Stimulated activated CD4-positive, alpha-beta T cell treated with anti-CD3 and anti-CD28 coated beads, TNF-alpha, amount 100 ng/mL, for 24 hours (primary cell): ENCODE data around the gene DGKI.
"Not testable (repeated sequence)": the region's sequence is repeated elsewhere in the genome, so short reads cannot be mapped to it uniquely, and the experiment has no call there.

ENCODE experiments used
- DNase-seq, 3 experiments: peaks; one replicate each; pipeline ENCODE4 v3.0.0-alpha.2; 2020; ENCODE audit warnings: low read depth in 3 of 3

The DGKI gene

DNA sequence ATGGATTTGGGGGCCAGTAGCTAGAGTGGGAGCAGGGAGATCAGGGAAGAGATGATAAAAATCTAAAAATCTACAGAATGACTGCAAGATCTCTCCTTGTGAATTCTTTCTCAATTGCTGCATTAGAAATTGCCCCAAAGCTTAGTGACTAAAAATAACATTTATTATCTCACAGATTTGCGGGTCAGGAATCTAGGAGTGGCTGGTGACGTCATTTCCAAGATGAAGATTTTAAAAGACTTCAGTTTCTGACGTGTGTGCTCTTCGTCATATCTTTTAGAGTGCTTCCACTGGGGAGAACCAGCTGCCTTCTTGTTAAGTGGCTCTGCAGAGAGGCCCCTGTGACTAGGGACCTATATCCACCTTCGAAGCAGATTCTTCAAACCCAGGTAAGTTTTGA, 112.6 kb downstream of the DGKI start:
- no peak for DNase-seq

DNA sequence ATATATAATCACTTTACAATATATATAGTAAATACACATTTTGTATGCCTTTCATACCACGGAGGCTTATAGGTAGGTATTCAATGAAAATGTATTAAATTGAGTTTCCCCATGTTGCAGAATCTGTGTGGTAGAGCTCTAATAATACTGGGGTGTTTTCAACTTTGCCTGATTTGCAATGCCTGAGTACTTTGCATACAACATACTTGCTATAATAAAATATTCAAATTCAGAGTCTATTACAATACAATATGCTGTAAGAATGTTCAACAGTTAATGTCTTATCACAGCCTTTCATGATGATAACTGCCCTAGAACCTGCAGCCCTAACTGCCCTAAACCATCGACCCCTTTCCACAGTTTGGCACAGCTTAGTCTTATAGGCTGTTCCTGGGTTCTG, 114.6 kb downstream of the DGKI start:
- no peak for DNase-seq

DNA sequence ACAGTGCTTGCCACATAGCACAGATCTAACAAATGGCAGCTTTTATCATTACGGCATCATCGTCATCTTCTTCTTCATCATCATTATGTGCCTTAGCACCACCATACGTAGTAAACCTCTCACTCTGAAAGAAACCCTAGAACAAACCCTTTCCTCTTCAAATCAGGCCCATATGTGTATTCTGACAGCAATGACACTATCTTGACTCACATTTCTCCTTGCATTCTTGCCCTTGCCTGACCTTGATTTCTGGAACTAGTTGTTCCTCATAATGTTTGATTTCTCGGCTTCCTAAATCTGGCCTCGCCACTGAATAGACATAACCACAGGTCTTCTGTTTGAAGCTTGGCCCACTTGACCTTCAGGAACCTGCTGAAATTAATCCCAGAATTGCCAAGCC, 115.3 kb downstream of the DGKI start:
- DNase-seq: no peak

DNA sequence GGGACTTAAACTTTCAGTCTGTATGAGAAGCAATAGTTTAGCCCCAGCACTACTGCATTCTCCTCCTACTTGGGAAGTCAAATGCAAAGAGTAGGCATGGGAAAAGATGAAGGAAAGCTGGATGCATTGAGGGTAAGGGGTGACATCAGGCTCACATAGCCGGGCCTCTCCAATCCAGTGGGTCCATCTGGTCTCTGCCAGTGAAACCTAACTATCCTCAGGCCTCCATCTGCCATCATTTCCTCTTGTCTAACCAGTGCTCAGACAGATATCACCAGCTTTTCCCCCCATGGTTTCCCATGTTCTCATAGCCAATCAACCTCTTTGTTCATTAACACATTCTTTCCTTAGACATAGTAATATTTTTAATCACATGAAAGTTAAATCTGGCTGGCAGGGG, 118.3 kb downstream of the DGKI start:
- no peak for DNase-seq

DNA sequence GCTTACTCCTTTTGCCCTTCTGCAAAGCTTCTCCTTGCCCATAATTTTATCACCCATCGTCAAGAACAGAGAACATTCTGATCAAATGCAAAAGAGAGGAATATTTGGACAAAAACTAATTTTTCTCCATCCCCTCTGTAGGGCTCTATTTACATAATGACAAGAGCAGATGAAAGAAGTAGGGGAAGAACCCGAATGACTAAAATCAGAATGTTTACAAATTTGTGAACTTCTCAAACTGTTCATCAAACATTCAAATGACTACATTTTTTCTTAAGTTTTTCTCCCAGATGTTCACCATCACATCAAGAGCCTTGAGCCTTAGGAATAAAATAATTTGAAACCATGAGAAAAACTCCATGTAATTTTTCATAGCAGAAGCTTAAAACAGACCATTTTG, 119.4 kb downstream of the DGKI start:
- no peak for DNase-seq

DNA sequence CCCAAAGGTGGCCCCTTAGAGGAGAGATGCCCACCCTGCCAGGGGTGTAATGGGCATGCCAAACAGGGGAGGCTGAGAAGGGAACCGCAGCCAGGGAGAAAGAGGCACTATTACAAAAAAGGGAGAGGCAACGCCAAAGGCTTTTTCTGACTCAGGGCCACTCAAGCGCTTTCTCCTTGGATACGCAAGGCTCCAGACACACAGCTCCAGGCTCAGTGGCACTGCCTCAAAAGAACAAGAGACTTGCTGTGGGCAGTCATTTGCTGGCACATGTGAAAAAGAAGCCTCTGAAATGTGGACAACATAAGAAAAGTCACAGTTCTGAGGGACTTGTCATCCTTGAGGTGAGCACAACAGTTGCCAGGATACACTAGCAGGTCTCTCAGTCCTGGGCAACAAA, 128.4 kb downstream of the DGKI start:
- no peak for DNase-seq

DNA sequence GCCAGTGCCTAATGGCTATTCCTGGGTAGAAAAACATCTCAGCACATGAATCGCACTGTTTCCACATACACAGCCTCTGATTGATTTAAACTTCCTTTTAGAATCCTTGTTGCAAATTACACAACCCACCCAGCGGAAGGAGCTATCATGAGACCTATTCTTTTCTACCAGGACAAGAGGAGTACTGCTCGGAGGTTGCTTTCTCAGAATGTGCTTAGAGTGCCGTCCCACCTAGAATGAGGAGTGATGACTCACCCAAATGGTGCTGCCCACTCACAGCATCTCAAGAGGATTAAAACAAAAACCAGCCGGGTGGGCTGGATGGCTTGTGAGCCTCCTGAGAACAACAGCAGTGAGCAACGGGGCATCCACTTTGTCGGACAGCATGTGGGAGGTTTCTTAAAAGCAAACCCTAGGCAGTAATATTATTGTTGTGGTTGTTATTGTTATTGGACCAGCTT, 128.9 kb downstream of the DGKI start:
- DNase-seq: no peak

DNA sequence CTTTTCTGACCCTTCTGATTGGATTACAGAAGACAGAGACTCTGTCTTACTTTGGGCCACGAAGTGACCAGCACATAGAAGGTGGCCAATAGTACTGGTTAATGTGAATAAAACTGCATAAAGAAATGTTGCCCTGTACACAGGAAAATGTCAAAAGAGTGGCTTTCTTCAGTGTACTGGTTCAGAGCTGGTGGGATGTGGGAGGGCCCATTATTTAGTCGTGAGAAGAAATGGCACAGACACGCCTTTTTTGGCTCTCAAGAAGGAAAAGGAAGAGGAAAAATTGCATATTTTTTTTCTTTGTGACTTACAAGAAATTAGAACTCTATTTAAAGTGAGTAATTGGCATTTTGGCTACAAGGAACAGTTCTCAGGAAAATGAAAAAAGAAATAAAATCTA, 129.7 kb downstream of the DGKI start:
- DNase-seq: no peak

DNA sequence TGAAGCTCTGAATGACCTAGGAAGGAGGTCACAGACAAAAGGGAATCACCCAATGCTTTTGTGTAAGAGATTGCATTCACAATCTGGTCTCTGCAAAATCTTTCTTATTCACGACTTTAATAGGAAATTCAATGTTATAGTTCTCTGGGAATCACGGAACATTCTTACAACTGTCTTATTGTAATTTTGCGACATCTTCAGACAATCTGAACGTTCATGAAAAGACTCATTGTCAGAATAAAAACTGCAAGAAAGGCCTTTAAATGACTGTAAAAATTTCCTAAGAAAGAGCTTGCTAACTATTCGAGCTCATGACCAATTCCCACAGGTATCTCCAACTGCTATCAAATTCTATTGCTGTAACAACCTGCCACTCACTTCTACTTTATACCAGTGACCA, 130.7 kb downstream of the DGKI start:
- no peak for DNase-seq

DNA sequence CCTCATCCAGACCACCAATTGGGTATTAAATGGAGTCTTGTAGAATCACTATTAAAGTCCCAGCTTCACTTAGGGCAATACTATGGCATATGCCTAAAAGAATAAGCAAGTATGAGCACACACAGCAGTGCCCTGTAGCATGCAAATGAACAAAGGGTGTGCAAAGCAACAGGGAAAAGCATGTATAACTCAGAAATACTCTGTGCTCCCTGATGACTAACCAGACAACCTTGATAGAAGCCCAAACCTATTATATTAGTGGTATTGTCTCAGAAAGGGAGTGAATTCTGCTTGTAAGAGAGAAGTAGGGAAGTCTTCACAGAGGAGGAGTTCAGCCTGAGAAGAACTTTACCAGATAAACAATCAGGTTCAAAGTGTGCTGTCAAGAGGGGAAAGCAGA, 131.2 kb downstream of the DGKI start:
- DNase-seq: no peak

DNA sequence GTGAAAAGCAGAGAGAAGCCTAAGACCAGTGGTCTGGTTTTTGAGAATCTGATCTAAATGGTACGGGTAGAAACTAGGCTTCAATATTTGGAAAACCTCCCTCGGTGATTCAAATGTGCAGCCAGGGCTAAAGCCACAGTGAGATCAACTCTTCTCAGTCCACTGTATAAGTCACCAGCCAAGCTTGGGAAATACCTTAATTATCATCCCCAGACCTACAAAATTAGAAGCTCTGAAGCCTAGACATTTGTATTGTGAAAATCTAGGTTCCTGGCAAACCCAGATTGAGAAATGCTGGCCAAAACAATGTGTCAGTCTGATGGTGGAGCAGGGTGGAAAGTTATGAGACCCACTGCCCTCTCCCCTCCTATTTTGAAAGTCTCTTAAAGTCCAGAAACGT, 131.7 kb downstream of the DGKI start:
- no peak for DNase-seq

DNA sequence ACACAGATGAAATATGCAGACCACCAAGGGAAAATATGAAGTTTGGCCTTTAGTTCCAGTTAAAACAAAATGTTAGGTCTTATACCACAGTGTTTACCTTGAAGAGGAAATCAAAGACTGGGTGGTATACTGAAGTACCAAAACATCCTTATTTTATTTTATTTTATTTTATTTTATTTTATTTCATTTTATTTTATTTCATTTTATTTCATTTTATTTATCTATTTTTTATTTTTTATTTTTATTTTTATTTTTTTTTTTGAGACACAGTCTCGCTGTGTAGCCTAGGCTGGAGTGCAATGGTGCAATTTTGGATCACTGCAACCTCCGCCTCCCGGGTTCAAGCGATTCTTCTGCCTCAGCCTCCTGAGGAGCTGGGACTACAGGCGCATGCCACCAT, 140.4 kb downstream of the DGKI start:
- DNase-seq: not testable (repeated sequence)

DNA sequence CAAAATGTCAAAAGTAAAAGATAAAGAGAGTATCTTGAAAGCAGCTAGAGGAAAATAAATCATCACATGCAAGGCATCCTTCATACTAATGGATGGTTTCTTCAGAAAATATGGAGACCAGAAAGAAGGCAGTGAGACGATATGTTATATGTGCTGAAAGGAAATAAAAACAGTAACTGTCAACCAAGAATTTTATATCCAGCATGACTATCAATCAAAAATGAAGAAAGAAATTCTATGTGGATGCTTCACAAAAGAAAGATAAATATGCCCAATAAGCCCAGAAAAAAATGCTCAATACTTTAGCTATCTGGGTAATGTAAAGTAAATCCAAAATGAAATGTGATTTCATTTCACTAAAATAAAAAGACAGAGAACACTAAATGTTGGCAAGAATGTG, 142.1 kb downstream of the DGKI start:
- no peak for DNase-seq

DNA sequence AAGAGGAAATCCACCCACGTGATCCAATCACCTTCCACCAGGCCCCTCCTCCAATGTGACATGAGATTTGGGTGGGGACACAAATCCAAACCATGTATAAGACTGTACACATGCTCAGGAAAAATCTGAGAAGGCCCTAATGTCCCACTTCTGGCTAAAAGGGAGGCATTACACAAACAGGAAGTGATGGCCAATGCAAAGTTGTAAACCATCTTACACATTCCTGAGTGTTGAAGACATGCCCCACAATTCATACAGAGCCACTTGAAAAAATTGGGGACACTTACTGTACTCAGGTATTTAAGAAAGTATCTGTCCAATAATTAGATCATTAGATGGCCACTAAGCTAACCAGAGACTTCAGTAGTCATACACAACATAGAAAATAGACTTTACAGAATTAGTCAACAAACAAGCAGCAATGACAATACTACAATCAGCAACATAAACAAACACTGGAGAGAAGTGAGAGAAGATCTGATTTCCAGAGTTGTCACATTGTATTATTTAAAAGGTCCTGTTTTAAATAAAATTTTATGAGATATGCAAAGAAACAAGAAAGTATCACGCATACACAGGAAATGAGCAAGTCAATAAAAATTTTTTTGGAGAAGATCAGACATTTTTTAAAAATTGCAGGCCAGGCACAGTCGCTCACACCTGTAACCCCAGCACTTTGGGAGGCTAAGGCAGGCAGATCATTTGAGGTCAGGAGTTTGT, 143.3 kb downstream of the DGKI start:
- no peak for DNase-seq

DNA sequence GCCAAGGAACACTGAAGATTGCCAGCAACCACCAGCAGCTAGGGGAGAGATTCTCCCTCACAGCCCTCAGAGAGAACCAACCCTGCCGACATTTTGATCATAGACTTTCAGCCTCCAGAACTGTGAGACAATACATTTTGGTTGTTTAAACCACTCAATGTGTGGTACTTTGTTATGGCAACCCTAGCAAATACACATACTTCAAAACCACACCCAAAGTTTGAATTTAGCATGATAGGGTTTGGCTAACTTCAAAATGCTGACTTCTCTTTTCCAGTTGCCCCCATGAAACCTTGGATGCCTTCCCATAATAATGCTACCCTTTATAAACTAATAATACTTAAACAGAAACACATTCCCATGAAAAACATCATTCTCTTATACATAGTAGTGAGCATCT, 149.8 kb downstream of the DGKI start:
- no peak for DNase-seq

DNA sequence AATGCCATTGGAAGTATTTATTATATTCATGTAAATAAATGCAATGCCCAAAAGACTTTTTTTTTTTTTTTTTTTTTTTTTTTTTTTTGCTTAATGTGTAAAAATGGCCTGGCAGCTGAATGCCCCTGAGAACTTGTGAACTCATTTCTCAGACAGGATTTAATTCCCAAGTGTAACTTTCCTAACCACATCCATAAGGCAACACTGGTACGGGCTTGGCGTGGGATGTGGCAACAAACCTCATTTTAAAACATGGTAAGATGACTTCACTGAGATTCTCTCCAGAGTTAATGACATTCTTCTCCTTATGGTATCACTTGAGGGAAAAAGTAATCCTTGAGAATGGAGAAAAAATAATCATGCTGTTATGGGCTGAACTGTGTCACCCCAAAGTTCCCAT, 150.4 kb downstream of the DGKI start:
- DNase-seq: no peak

DNA sequence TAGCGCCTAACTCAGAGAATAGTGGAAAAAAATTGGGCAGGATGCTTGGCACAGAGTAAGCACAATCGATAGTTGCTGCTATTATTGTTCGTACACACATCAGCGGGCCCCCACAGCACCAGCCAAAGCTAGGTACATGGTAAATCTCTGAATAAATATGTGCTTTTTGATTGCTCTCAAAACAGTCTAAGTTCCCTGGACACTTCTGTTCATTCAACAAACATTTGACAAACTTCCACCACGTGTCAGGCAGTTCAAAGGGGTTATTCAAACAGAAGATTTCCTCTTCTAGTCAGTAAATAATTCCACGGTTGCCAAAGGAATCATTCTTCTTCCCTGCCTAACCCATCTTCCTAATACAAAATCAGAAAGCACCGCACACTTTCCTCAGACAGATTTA, 150.8 kb downstream of the DGKI start:
- no peak for DNase-seq

DNA sequence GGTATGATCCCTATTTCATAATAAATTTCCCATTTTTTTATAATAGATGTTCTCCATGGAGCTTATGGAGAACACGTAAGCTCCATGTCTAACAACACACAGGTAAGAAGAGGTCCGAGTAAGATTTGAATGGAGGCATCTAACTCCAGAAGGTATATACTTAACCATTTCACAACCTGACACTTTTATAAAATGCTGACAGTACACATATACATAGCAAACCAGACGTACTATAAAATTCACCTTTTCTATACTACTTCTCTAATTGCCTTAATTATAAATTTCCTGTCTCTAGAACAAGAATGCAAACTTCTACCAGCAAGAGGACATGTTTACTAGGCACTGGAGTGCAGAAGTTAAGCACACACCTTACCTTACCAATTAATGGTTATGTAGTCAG, 151.3 kb downstream of the DGKI start:
- no peak for DNase-seq

DNA sequence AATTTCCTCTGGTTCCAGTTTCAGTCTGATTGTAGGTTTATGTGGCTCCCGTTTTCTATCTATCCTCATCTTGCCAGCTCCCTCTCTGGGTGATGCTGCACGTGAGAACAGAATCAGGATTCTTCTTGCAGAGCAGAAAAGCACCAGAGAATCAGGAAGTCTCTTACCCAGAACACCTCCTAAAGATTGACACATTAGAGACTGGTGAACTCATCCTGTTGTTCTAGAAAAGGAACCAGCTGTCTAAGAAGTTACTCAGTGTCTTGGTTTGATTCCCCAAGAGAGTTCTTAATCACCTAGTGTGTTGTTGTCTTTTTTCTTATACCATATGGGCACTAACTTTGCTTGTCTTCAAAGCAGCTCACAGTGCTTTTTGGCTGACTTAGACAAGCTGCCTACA, 152.4 kb downstream of the DGKI start:
- no peak for DNase-seq

DNA sequence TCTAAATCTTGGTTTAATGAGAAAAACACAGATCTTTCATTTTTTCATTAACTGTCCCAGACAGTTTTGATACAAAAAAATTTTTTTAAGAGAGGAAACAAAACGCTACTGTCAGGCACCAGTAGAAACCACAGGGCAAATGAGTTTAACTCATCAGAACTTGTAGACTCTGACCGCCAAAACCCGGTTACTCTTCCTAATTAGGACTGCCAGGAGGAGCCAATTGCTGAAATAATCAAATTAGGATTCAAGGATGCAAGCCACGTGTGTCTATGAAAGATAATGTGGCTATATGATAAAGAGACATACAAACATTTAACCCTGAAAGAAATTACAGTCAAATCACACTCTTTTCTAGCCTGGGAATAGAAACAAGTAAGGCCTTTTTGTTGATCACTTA, 154.4 kb downstream of the DGKI start:
- no peak for DNase-seq

DNA sequence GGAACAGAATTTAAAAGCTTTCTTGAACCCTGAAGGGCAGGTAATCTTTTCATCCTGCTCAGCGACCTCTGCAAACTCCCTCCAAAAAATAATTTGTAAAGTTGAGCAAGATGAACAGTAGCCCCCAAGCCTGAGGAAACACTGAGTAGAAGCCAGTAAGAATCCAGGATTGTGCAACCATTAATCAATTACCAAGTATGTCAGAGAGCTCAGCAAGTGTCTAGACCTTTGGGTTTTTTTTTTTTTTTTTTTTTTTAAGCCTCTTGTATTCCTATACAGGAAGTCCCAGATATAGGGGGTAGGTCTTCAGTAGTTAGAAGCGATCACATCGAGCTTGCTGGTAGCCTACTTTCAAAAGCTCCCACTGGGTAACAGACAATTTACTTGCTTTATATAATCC, 155.2 kb downstream of the DGKI start:
- no peak for DNase-seq

DNA sequence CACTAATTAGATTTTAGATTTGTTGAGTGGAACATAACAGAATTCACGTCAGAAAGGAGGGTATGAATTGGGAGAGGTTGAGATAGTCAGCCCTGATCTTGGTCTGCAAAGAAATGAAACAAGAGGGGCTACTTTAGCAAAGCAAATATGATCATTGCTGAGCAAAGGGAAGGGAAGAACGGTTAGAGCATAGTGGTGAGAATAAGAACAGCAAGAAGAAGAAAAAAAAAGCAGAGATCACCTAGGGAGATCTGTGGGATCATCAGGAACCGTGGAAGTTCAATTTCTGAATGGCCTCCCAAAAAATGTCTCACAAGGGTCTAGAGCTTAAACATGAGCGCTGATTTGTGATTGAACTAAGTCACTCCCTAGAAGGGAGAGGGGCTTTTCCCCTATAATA, 156.1 kb downstream of the DGKI start:
- DNase-seq: no peak

DNA sequence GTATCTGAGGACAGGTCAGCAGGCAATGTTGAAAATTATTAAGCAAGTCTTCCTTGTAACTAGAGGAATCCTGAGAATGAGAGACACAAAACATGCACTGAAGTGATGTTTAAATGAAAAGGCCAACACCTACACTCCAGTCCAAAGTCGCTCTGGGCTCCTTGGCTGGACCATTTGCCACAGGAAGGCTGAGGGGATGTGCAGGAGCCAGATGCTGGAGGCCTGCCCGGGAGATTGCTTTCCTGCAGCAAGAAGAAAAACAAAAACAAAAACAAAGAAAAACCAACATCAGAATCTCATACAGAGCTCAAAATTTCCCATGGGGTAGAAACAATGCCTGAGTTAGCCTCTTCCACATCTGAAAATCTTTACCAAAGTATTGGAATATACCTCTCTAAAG, 157.0 kb downstream of the DGKI start:
- DNase-seq: no peak

DNA sequence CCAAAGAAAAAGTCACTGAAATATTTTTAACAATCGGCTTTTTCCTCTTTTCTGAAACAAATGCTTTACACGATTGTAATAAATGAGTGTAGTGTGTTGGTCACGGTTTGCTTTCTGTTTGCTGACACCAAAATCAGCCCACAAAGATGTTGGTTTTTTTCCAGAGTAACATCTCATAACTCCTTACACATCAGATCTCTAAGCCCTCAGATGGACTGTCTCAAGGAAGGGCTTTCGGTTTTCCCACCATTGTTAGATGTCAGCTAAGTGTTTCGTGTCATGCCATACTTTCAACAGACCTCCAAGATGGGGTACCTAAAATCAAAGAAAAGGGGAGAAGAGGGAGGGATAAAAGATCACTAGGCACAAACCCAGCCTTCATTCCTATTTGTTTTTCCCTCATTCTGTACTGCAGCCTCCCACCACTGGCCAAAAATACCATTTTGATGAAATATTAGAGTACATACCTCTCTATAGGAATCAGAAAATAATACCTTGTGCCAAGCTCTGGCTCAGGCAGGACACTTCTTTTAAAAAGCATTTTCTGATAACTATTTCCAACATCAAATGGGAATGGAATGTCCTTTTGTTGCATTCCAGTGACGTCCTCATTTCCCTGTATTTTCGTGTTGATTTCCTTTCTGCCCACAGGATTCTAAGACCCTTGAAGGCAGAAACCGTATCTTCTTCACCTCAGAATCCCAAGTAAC, 159.1 kb downstream of the DGKI start:
- DNase-seq: no peak
